Prostate gland (tissue), 2 donors: ENCODE data around the gene NLRP4. TPM values are rescaled to one million over a fixed set of nuclear protein-coding genes. Genes with fewer than 3 reads are reported as not detected.

Experiments
- DNase-seq: peaks from one replicate; pipeline ENCODE4 v3.0.0-alpha.2; 2019; ENCODE audit warnings: low spot score
- H3K27ac ChIP-seq, 2 donors: fragments of 200-600 bp; sonication (generic); 2 replicates each; pipeline ENCODE4 v1.5.1; 2017 to 2019
- H3K27me3 ChIP-seq: fragments of 200-600 bp; sonication (generic); replicated peaks from 2 replicates; pipeline ENCODE4 v1.5.1; 2019; ENCODE audit not compliant: insufficient read depth
- H3K36me3 ChIP-seq, 2 donors: fragments of 200-600 bp; sonication (generic); 1 replicate in 1 of 2; 2 replicates in 1 of 2; pipeline versions ENCODE4 v1.5.1 to v1.8.1; 2017 to 2019
- H3K4me1 ChIP-seq: fragments of 200-600 bp; sonication (generic); replicated peaks from 2 replicates; pipeline ENCODE4 v1.5.1; 2019
- H3K4me3 ChIP-seq, 2 donors: fragments of 200-600 bp; sonication (generic); 2 replicates each; pipeline ENCODE4 v1.5.1; 2017 to 2019
- H3K9me3 ChIP-seq: fragments of 200-600 bp; sonication (generic); 2 replicates; pipeline ENCODE4 v1.5.1; 2017
- CTCF ChIP-seq, 4 experiments: fragments of 200-600 bp in 2 of 4; fragments of 450-650 bp in 2 of 4; sonication (generic) in 2 of 4; IDR thresholded peaks; 1 replicate in 3 of 4; 2 replicates in 1 of 4; pipeline ENCODE4 v1.5.1; 2016 to 2019; ENCODE audit warnings: antibody characterized with exemption in 4 of 4, mild to moderate bottlenecking in 2 of 4, moderate library complexity in 2 of 4
- POLR2A ChIP-seq: fragments of 450-650 bp; IDR thresholded peaks from one replicate; pipeline ENCODE4 v1.6.1; 2016; ENCODE audit warnings: antibody characterized with exemption, mild to moderate bottlenecking
- POLR2AphosphoS5 ChIP-seq: sonication (generic); formaldehyde crosslinking; IDR thresholded peaks from one replicate; pipeline ENCODE4 v1.6.1; 2017; ENCODE audit warnings: antibody characterized with exemption
- WGBS: methylation state at CpG from one replicate; pipeline ENCODE4 v1.1.5; 2018; 5-methylcytosine and 5-hydroxymethylcytosine counted together
- intact Hi-C: fragments of 100-400 bp; cut with DNase I; formaldehyde crosslinking; loops from one replicate; pipeline ENCODE4 v1.14.2; 2022
- total RNA-seq, 2 donors: library from RNA; depleted of rRNA; stranded (reverse); fragments of >200 nt; gene quantifications; one replicate each; pipeline ENCODE4 v1.1.0, GENCODE V29; 2016

Gene NLRP4
- total RNA-seq, 2 donors from 2014 or later: 5.1 TPM; not detected in 1

GRCh38 chr19:55831846-55832245 is 4.5 kb upstream of the NLRP4 start, which contains the start of gene NLRP11:
NLRP11 (minus strand) TSS chr19:55831999; CDS start chr19:55818174, 13,825 bp downstream.
- no peaks in the 10 kb centered on the region for H3K36me3 ChIP-seq
- 78% methylated on average over 10 of the region's 10 CpGs for WGBS
- intact Hi-C loops: no loop called here
- no peak within 1 kb of the TSS for H3K4me3 ChIP-seq
- TF ChIP-seq POLR2A (no peak), CTCF (IDR thresholded peaks at IDR 0.05) (no peak)
- no peaks in the 10 kb centered on the region for H3K9me3 ChIP-seq
- DNase-seq: no peak
- no peaks in the 10 kb centered on the region for H3K27me3 ChIP-seq
- H3K4me1 ChIP-seq: no peaks in the 10 kb centered on the region
- no peak within 1 kb of the TSS for H3K27ac ChIP-seq

GRCh38 chr19:55832676-55833075 is 3.7 kb upstream of the NLRP4 start:
- Histone ChIP-seq H3K27me3 (no peaks in the 10 kb centered on the region), H3K36me3 (no peaks in the 10 kb centered on the region), H3K27ac (no peak overlapping the region), H3K4me1 (no peaks in the 10 kb centered on the region), H3K9me3 (no peaks in the 10 kb centered on the region), H3K4me3 (no peak overlapping the region)
- no peak for DNase-seq
- intact Hi-C loops: no loop called here
- TF ChIP-seq POLR2AphosphoS5 (no peak), CTCF (IDR thresholded peaks at IDR 0.05) (no peak), POLR2A (no peak)
- 35% methylated on average over 4 of the region's 4 CpGs for WGBS

- TF ChIP-seq CTCF (IDR thresholded peaks at IDR 0.05) (no peak), POLR2AphosphoS5 (no peak), POLR2A (no peak)
- Histone ChIP-seq H3K4me3 (no peak overlapping the region), H3K36me3 (no peaks in the 10 kb centered on the region), H3K9me3 (no peaks in the 10 kb centered on the region), H3K4me1 (no peaks in the 10 kb centered on the region), H3K27me3 (no peaks in the 10 kb centered on the region), H3K27ac (no peak overlapping the region)
- DNase-seq: no peak
- WGBS: 86% methylated on average over 3 of the region's 3 CpGs
- intact Hi-C loops: no loop called here
Observed at GRCh38 chr19:55838251-55838650, 1.9 kb downstream of the NLRP4 start.

- Histone ChIP-seq H3K36me3 (no peaks in the 10 kb centered on the region), H3K9me3 (no peaks in the 10 kb centered on the region), H3K4me3 (no peak overlapping the region), H3K27ac (no peak overlapping the region), H3K4me1 (no peaks in the 10 kb centered on the region), H3K27me3 (no peaks in the 10 kb centered on the region)
- DNase-seq: no peak
- 53% methylated on average over 4 of the region's 4 CpGs for WGBS
- TF ChIP-seq POLR2A: no peak
- TF ChIP-seq POLR2AphosphoS5: no peak
- no peak for TF ChIP-seq CTCF (IDR thresholded peaks at IDR 0.05)
- intact Hi-C loops: no loop called here
Observed at GRCh38 chr19:55838906-55839305, 2.6 kb downstream of the NLRP4 start.

- TF ChIP-seq CTCF (IDR thresholded peaks at IDR 0.05): no peak
- no peak for TF ChIP-seq POLR2A
- no peak for TF ChIP-seq POLR2AphosphoS5
- no peaks in the 10 kb centered on the region for H3K36me3 ChIP-seq
- H3K27me3 ChIP-seq: no peaks in the 10 kb centered on the region
- 91% methylated on average over 1 of the region's 1 CpG for WGBS
- H3K27ac ChIP-seq: no peak overlapping the region
- intact Hi-C loops: no loop called here
- no peak overlapping the region for H3K4me3 ChIP-seq
- H3K9me3 ChIP-seq: no peaks in the 10 kb centered on the region
- no peak for DNase-seq
- no peaks in the 10 kb centered on the region for H3K4me1 ChIP-seq
Observed at GRCh38 chr19:55855160-55855559, 18.8 kb downstream of the NLRP4 start.
